Mesendoderm (in vitro differentiated cells): ENCODE measurements around the gene UTS2R. TPM values are rescaled to one million over a fixed set of nuclear protein-coding genes. Genes with fewer than 3 reads are reported as not detected.

ENCODE experiments used
- DNase-seq: peaks from one replicate; pipeline ENCODE4 v3.0.0; 2013
- H2AK5ac ChIP-seq: 2 replicates; pipeline ENCODE4 v1.6.1; 2013; ENCODE audit warnings: low read length, inconsistent platforms
- H2BK120ac ChIP-seq: 2 replicates; pipeline ENCODE4 v1.6.1; 2013; ENCODE audit warnings: low read depth, mild to moderate bottlenecking, low read length, moderate library complexity, mixed read lengths
- H2BK15ac ChIP-seq: replicated peaks from 2 replicates; pipeline ENCODE4 v1.6.1; 2013; ENCODE audit warnings: low read depth, mild to moderate bottlenecking, moderate library complexity
- H2BK5ac ChIP-seq: 2 replicates; pipeline ENCODE4 v1.6.1; 2013; ENCODE audit warnings: low read length, inconsistent platforms
- H3K18ac ChIP-seq: 2 replicates; pipeline ENCODE4 v1.6.1; 2013; ENCODE audit warnings: mild to moderate bottlenecking, low read length, mixed read lengths
- H3K23ac ChIP-seq: one replicate; pipeline ENCODE4 v1.6.1; 2013; ENCODE audit warnings: low read length
- H3K27ac ChIP-seq: 2 replicates; pipeline ENCODE4 v1.5.1; 2013; ENCODE audit warnings: low read depth, mild to moderate bottlenecking, inconsistent platforms, low read length, moderate library complexity
- H3K27me3 ChIP-seq: 2 replicates; pipeline ENCODE4 v1.6.1; 2013; ENCODE audit warnings: low read length, control low read depth, mild to moderate bottlenecking, inconsistent platforms; ENCODE audit not compliant: insufficient read depth, poor library complexity
- H3K36me3 ChIP-seq: 2 replicates; pipeline ENCODE4 v1.6.1; 2013; ENCODE audit warnings: low read length, inconsistent platforms; ENCODE audit not compliant: control insufficient read depth, insufficient read depth
- H3K4ac ChIP-seq: one replicate; pipeline ENCODE4 v1.6.1; 2013; ENCODE audit warnings: low read depth, mild to moderate bottlenecking, low read length, moderate library complexity
- H3K4me1 ChIP-seq: 2 replicates; pipeline ENCODE4 v1.6.1; 2013; ENCODE audit warnings: low read depth, low read length, inconsistent platforms; ENCODE audit not compliant: control insufficient read depth
- H3K4me2 ChIP-seq: 2 replicates; pipeline ENCODE4 v1.6.1; 2013; ENCODE audit warnings: low read length
- H3K4me3 ChIP-seq: 2 replicates; pipeline ENCODE4 v1.5.1; 2013; ENCODE audit warnings: mild to moderate bottlenecking, low read length
- H3K56ac ChIP-seq: one replicate; pipeline ENCODE4 v1.6.1; 2013; ENCODE audit warnings: low read length
- H3K79me1 ChIP-seq: 2 replicates; pipeline ENCODE4 v1.6.1; 2013; ENCODE audit warnings: low read length, inconsistent platforms
- H3K79me2 ChIP-seq: 2 replicates; pipeline ENCODE4 v1.6.1; 2013; ENCODE audit warnings: mild to moderate bottlenecking, low read length; ENCODE audit not compliant: control insufficient read depth, insufficient read depth
- H3K9ac ChIP-seq: 2 replicates; pipeline ENCODE4 v1.6.1; 2013; ENCODE audit warnings: low read length, inconsistent platforms
- H4K5ac ChIP-seq: one replicate; pipeline ENCODE4 v1.6.1; 2013; ENCODE audit warnings: low read length
- H4K8ac ChIP-seq: one replicate; pipeline ENCODE4 v1.6.1; 2013; ENCODE audit warnings: low read depth, mild to moderate bottlenecking, control low read depth, low read length, moderate library complexity
- WGBS: extraction: QIAGEN DNeasy Blood & Tissue Kit; methylation state at CpG from one replicate; pipeline ENCODE4 v1.1.7; 2013; ENCODE audit warnings: low lambda C conversion rate, missing lambda C conversion rate; ENCODE audit not compliant: insufficient coverage; ENCODE audit errors: extremely low coverage; 5-methylcytosine and 5-hydroxymethylcytosine counted together
- polyA plus RNA-seq, 2 experiments: library from polyadenylated mRNA; stranded (reverse); fragments of 200-250 nt; gene quantifications; one replicate each; pipeline ENCODE4 v1.2.3, GENCODE V29; 2013

UTS2R gene
- polyA plus RNA-seq (2013, experiment 1 of 2) = 0.07 TPM
- 0.06 TPM for polyA plus RNA-seq (2013, experiment 2 of 2)

DNA sequence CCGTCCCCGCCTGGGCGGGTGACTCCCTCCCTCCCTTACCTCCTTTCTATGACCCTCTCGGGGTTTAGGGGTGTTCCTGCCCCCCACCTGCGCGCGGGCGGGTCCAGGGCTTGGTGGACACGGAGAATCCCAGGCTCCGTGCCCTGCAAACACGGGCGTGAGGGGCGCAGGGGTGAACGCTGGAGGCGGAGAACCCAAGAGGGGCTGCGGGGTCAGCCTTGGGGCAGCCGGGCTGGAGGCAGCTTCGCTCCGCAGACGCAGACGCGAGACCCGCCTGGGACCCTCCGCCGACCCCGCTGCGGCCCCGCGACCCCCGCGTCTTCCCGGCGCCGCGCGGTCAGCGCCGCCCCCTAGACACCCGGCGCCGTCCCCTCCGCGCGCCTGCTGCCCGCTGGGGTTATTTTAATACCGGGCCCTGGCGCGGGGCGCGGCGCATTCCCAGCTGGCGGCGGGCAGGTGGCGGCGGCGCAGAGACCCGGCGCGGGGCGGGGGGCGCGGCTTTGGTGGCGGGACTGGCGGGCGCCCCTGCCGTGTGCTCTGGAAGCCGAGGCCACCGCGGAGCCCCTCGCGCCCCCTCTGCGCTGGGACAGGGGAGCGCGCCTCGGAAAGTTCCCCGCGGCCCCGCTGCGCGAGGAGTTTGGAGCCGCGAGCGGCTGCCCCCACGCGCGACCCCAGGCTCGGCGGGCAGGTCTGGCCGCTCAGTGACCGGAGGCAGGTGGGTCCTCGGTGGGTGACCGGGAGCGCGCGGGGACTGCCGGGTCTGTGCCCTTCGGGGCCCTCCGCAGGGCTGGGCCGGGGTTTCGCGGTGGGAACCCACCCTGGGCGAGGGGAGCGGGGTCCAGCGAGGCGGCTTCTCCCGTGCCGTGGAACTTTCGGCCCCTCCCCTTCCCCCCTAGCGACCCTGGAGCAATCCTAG is at the start of gene UTS2R:
TSS of gene UTS2R (plus strand) at position 433 of the 916 bp plus-strand sequence. CDS start 2,560 bp downstream, outside the sequence.
- Histone ChIP-seq H2BK15ac (no peak within 1 kb of the TSS), H4K8ac (no peak within 1 kb of the TSS), H3K79me1 (no peaks in the 10 kb centered on the region), H3K27ac (no peak within 1 kb of the TSS), H2AK5ac (no peak within 1 kb of the TSS), H3K79me2 (no peaks in the 10 kb centered on the region), H2BK120ac (no peak within 1 kb of the TSS), H3K4me1 (no peaks in the 10 kb centered on the region), H3K36me3 (no peaks in the 10 kb centered on the region), H3K18ac (no peak within 1 kb of the TSS), H3K4me2 (peak within 1 kb of the TSS; percentile 22), H4K5ac (no peak within 1 kb of the TSS), H3K27me3 (peaks cover 16% of the 10 kb centered on the region), H3K4me3 (no peak within 1 kb of the TSS), H3K9ac (peak within 1 kb of the TSS; percentile 21), H3K23ac (no peak within 1 kb of the TSS), H3K4ac (no peak within 1 kb of the TSS), H3K56ac (peak within 1 kb of the TSS; percentile 42), H2BK5ac (no peak within 1 kb of the TSS)
- no CpG with 5 or more reads among the region's 109 CpGs for WGBS
- DNase-seq = no peak

DNA sequence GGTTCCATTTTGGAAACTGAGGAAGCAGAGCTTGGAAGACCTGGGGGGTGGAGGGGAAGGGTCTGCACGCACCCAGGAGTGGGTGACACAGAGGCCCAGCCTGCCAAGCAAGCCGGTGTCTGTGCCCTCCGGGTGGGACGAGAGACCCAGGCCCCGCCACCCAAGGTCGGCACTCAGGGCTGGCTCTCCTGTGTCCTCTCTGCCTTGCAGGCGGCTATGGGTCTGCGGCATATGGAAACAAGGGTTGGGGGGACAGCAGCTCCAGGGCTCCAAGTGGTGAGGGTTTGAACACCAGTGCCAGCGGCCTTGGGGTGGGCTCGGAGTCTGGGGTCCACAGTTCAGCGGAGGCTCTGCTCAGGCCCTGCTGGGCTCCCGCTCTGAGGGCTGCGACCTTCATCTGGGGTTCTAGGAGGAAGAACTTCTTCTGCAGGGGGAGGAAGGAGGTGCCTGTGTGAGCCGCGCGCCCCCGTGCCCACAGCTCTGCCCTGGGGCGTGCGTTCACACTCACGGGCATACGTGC is 49.6 kb upstream of the UTS2R start:
- Histone ChIP-seq H3K79me1 (no peaks in the 10 kb centered on the region), H3K4me3 (no peak overlapping the region), H4K5ac (no peak overlapping the region), H3K56ac (no peak overlapping the region), H3K4ac (no peak overlapping the region), H3K18ac (no peak overlapping the region), H3K79me2 (no peaks in the 10 kb centered on the region), H3K36me3 (no peaks in the 10 kb centered on the region), H2BK120ac (no peak overlapping the region), H2BK15ac (no peak overlapping the region), H2AK5ac (no peak overlapping the region), H3K23ac (no peak overlapping the region), H4K8ac (no peak overlapping the region), H3K4me1 (no peaks in the 10 kb centered on the region), H3K27me3 (no peaks in the 10 kb centered on the region), H3K27ac (no peak overlapping the region), H3K4me2 (no peak overlapping the region), H2BK5ac (no peak overlapping the region), H3K9ac (no peak overlapping the region)
- no peak for DNase-seq
- WGBS = no CpG with 5 or more reads among the region's 21 CpGs

DNA sequence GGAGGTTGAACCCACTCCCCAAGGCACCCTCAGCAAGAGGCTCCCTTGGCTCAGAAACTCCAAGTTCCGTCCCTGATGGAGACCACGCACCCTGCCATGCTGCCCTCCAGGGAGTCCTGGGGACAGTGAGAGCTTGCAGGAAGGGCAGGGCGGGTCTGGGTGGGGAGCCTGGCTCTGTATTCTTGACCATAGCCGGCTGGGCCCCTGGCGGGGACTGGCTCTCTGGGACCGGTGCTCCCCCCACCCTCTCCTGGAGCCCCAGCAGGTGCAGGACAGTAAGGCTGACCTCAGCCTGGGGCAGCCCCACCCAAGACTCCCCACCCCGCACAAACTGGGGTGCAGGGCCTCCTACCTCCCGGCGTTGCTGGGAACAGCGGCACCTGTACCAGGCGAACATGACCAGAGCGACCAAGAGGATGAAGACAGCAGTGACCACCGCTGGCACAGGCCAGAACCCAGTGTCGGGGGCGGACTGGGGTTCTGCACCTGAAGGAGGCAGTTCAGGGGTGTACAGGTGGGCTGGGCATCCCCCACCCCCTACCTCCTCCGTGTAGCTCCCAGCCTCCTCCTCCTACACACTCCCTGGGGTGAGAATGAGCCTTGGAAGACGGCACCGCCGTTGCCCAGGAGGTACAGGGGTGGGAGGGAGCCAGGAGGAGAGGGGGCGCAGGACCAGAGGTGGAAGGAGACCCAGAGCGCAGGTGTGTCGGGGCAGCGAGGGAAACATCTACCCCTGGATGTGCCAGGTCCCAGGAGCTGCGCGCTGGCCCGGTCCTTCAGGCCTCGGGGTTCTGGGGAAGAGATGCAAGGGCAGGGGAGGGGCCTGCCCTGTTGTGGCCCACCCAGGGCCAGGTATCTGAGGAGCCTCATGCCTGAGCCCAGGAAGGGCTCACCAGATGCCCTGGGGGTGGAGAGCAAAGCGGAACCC is 48.8 kb upstream of the UTS2R start:
- Histone ChIP-seq H3K36me3 (no peaks in the 10 kb centered on the region), H3K9ac (no peak overlapping the region), H3K4ac (no peak overlapping the region), H2BK5ac (no peak overlapping the region), H2BK120ac (no peak overlapping the region), H3K56ac (no peak overlapping the region), H3K27ac (no peak overlapping the region), H2BK15ac (no peak overlapping the region), H3K79me1 (no peaks in the 10 kb centered on the region), H2AK5ac (no peak overlapping the region), H3K4me3 (no peak overlapping the region), H3K4me2 (no peak overlapping the region), H3K4me1 (no peaks in the 10 kb centered on the region), H4K5ac (no peak overlapping the region), H3K79me2 (no peaks in the 10 kb centered on the region), H3K23ac (no peak overlapping the region), H4K8ac (no peak overlapping the region), H3K18ac (no peak overlapping the region), H3K27me3 (no peaks in the 10 kb centered on the region)
- no peak for DNase-seq
- no CpG with 5 or more reads among the region's 28 CpGs for WGBS

DNA sequence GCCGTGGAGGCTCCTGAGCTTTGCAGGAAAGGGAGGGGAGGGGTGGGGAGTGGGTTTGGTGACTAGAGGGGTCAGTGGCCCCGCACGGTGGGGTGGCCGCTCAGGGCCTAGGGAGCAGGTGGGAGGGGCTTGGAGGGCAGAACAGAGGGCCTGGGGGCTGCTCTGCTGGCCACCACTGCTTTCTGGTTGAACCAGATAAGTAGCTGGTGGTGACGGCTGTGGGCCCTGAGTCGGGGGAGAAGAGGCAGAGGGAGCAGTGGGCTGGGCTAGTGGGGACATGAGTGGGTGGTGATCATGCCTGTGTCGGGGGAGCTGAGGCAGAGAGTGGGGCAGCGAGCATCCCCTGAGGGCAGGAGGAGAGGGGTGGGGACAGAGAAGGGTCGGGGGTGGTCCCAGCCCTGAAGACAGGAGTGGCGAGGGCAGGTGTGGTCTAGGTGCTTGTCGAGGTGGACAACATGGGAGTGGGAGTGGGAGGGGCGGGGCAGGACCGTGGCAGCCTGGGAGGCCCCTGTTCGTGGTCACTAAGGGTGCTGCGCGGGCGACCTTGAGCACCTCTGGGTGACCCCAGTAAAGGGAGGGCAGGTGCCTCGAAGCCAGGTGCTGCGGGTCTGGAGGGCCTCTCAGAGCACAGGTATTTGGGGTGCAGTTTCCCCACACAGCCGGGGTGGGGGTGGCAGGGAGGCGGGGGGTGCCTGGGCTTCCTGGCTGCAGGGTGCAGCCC is 47.9 kb upstream of the UTS2R start:
- Histone ChIP-seq H4K5ac (no peak overlapping the region), H2AK5ac (no peak overlapping the region), H3K56ac (no peak overlapping the region), H3K27me3 (no peaks in the 10 kb centered on the region), H3K4ac (no peak overlapping the region), H2BK15ac (no peak overlapping the region), H3K27ac (no peak overlapping the region), H2BK5ac (no peak overlapping the region), H3K4me3 (no peak overlapping the region), H3K79me1 (no peaks in the 10 kb centered on the region), H3K36me3 (no peaks in the 10 kb centered on the region), H3K23ac (no peak overlapping the region), H2BK120ac (no peak overlapping the region), H3K18ac (no peak overlapping the region), H3K4me1 (no peaks in the 10 kb centered on the region), H3K4me2 (no peak overlapping the region), H4K8ac (no peak overlapping the region), H3K9ac (no peak overlapping the region), H3K79me2 (no peaks in the 10 kb centered on the region)
- WGBS = no CpG with 5 or more reads among the region's 21 CpGs
- DNase-seq = no peak

DNA sequence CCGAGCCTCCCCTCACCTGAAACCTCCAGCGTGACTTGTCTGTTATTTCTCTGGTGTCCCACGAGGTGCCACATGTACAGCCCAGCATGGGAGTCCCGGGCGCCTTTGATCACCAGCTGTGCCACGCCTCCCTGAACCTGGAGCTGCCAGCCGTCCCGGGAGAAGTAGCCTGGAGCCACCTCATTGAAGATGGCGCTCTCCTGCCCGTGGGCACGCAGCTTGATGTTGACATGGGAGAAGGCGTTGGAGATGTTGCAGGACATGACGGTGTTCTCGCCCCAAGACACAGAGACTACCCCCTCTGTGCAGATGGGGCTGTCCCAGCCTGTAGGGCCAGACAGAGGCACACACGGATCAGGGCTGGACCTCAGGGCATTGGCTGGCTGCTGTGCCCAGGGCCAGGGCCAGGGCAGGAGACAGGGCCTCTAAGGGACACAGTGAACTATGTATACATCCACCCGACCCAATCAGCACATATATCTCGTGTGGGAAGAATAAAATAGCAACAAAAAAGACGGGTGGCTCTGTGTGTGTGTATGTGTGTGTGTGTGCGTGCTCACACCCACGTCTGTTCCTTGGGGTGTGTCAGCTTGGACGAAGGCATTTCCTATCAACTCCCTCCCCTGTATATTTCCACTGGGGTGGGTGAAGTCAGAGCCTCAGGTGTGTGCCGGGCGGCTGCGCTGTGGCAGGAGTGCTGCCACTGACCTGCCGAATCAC is 46.8 kb upstream of the UTS2R start:
- Histone ChIP-seq H3K36me3 (no peaks in the 10 kb centered on the region), H2BK15ac (no peak overlapping the region), H2BK120ac (no peak overlapping the region), H3K23ac (no peak overlapping the region), H3K4me3 (no peak overlapping the region), H3K18ac (no peak overlapping the region), H3K4me2 (no peak overlapping the region), H3K4ac (no peak overlapping the region), H3K79me2 (no peaks in the 10 kb centered on the region), H2BK5ac (no peak overlapping the region), H3K79me1 (no peaks in the 10 kb centered on the region), H3K27ac (no peak overlapping the region), H3K27me3 (no peaks in the 10 kb centered on the region), H4K5ac (no peak overlapping the region), H3K56ac (no peak overlapping the region), H3K4me1 (no peaks in the 10 kb centered on the region), H3K9ac (no peak overlapping the region), H2AK5ac (no peak overlapping the region), H4K8ac (no peak overlapping the region)
- WGBS = no CpG with 5 or more reads among the region's 25 CpGs
- DNase-seq = no peak
